ENCODE measurements around the gene ATXN10.

Gene ATXN10

DNA sequence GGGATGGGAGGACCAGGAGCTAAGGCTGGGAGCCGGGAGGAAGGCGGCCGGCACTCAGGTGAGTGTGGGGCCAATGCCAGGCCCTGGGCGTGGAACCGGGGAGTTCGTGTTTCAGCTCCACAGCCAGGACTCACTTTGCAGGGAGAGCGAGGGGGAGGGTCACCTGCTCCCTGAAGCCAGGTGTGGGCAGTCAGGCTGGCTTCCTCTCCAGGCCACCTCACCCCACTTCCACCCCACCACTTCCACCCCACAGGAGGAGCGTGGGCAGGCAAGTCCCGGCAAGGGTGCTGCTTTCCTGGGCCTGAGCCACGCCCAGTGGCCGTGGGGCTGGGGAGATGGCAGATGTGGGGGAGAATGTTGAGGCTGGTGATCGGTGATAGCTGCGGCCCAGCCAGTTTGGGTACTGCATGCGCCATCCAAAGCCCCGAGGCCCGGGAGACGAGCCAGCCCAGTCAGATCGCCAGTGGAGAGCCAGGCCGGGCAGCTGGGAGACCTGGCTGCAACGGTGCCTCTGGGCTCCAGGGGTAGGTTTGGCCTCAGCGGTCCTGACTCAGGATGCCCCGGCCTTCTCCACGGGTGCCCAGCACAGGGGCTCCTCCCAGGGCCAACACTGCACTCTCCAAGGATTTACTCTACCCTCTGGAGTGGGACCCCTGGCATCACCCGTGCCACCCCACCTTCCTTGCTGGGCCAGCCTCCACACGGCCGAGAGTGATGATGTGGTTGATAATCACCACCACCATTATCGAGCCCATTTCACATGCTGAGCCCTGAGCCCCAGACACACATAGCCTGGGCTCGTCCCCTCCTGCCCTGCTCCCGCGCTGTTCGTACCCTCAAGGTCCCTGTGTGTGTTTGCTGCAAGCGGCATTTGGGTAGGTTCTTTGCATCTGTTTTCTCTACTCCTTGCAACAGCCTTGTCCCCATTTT lies 211.5 kb downstream of the ATXN10 start:
- no peak for DNase-seq

DNA sequence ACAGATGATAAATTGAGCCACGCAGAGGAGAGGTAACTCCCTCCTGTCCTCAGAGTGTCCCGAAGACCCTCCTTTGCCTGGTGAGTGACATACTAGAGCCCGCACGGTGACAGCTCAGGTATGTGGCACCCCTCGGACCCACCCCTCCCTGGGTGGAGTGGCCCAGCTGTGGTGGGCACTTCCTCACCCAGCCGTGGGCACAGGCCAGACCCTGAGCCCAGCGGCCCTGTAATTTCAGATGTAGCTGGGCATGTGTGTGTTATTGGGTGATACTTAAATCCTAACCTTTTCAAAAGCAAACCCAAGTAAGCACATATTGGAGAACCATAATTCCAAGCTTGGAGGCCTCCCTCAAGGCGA lies 212.2 kb downstream of the ATXN10 start:
- no peak for DNase-seq

DNA sequence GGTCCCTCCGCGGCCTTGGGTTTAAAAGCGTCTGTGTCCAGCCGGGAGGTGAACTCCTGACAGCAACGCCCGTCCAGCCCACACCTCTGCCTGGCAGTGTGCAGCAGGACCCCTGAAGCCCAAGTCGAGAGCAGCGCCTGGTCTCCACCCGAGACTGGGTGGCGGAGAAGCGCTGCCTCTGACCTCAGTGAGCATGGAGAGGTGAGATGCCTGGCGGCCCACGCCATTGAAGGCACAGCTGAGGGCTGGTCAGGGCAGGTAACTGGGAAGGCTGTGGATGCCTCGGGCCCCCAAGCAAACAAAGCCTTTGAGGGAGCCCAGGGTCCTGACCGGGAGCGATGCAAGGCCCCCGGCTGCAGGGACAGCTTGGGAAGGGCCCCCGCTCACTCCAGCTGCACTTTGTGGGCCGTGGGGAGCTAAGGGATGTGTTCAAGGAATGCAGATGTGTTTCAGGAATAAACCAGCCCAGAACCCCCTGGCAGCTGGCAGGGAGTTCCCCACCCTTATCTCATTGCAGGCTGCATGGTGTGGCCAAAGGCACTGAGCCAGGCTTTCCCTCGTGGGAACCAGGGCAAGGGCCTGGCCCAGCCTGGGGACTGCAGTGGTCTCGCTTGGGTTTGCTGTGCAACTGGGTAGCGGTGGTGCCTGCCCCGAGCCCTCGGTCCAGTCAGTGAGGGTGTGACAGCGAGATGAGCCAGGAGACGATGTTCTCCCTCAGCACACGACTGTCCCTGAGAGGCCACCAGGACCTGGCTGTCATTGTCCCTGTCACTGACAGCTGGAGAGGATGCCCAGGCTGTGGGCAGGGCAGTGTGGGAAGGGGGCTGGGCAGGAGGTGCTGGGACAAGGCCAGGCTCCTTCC lies 212.8 kb downstream of the ATXN10 start:
- no peak for DNase-seq

DNA sequence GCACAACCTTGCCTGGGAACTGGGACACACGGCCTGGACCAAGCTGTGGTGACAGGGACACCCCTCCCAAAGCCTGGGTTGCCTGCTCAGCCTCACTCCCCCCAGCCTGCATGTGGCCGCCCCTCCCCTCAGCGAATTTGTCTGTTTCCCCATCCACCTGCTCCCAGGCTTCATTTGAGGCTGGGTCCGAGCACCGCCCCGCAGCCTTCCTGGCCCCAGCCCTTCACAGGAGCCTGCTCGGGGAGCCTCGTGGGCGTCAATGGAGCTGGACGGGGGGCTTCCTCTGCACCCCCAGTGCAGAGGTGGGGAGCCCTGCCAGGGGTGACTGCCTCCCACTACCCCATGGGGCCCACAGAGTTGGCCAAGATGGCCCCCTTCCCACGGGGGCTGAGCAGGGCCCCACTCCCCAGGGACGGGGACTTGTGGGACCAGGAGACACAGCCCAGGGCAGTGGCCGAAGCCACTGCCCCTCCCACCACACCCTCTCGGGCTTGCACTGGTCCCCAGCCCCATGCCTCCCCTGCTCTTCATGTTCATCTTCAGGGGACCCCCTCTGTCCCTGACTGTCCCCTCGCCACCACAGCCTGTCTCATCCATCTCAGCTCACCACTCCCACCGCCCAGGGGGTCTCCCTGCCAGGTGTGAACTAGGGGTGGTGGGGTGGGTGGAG lies 213.7 kb downstream of the ATXN10 start:
- DNase-seq: no peak

DNA sequence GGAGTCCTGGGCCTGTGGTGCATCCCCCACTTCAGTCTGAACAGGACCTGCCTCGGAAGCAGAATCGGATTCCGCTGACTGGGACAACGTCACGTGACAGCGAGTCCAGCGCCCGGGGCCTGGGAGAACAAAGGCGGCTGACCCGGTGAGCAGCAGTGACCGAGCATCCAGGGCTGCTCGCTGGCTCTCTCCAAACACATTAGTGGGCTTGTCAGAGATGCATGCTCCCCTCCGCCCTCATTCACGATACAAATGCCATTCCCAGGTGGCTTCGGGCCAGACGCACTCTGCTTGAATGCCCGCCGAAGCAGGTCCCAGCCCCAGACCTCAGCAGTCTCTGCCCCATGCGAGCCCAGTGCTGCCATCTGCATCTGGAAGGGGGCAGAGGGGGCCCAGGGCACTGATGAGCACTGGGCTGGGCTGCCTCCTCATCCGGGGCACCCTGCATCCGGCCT lies 214.3 kb downstream of the ATXN10 start:
- no peak for DNase-seq

DNA sequence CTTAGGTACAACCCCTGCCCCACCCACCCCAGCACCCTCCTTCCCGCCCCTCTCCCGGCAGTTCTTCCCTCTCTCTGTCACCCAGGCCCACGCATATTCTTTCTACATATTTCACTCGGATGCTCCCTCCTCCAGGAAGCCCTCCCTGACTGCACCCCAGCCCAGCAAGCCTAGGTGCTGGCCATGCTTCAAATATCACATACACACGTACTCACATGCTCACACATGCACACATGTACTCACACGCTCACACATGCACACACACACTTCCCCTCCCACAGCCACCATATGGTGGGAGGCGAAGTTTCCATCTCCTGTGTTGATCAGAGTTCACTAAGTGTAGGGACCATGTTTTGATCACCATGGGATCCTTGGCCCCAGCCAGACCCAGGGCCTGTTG lies 214.9 kb downstream of the ATXN10 start:
- DNase-seq: no peak

DNA sequence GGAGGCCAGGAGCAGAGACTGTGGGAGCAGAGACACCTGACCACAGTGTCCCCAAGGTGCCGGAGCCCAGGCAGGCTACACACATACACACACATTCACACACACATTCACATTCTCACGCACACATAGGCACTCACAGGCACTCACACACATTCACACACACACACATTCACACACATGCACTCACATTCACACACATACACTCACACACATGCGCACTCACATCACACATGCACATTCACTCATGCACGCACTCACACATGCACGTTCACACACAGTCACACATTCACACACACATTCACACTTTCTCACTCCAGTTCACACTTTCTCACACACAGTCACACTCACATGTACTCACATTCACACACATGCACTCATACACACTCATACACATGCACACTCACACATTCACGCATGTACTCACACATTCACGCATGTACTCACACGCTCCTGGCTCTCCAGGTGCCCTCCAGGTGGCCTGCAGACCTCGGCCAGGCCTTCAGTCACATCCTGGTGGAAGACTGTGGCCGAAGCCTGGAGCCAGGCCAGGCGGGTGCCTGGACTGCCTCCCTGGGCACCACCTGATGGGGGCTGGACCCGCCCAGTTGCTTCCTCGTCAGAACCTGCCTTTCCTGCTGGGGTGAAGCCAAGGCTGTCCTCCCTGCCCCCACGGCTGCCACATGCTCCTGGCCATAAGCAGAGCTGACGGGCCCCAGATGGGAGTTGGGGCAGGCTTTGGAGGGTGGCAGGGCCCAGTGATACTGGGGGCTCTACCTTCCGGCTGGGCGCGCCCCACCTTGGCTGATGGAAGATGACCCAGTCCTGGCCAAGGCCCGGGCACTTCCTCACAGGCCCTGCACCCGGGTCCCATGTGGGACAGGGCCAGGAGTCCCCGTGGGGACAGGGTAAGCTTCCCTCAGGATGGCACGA lies 215.8 kb downstream of the ATXN10 start:
- DNase-seq: no peak

DNA sequence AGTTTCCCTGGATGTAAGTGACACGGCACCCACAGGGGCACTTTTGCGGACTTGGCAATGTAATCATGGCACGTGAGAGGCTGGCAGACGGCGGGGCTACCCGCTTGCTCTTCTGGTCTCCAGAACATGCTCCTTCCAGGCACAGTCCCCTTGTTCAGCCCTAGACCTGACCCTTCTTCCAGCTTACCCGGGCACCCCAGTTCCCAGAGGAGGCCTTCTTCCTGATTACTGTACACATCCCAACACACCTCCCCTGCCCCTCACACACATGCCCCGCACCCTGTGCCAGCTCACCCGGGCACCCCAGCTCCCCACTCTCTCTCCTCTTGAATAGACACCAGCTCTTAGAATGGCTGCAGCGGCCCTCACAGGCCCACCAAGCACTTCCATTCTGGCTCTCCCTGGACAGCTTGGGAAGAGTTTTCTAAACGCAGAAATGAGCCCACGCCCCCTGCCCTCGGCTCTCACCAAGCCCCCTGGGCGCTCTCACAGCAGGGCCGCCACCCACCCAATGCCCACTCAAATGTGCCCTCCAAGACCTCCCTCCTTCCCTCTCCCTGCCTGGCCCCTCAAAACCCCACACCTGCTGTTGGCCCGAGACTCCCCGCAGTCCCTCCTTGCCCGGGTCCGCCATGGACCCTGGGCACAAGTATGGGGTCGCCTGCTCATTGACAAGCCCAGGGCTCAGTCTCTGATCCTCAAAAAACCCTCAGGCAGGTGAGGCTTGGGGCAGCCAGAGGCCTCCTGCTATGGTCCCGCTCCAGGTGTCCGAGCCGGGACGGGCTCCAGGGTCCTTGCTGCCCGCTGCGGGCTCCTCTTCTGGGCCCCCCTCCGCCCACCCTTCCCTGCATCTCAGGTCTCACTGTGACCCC lies 216.8 kb downstream of the ATXN10 start:
- DNase-seq: no peak

DNA sequence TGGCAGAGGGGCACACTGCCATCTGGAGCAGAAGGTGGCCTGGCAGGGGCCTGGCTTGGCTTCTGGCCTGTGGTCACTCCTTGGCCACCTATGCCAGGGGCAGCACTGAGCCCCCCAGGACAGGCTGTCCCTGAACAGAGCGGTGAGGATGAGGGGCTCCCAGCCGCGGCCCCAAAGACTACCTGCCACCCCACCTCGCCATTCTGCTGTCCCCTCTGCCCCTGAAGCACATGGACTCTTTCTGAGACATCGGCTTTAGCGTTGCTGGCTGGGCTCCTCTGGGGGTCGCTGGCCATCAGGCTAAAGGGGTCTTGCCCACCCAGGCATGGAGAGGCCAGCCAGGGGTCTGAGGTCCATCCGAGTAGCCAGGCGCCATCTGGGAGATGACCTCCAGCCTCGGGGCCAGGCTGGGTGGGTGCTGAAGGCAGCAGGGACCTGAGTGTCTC lies 217.5 kb downstream of the ATXN10 start:
- no peak for DNase-seq

DNA sequence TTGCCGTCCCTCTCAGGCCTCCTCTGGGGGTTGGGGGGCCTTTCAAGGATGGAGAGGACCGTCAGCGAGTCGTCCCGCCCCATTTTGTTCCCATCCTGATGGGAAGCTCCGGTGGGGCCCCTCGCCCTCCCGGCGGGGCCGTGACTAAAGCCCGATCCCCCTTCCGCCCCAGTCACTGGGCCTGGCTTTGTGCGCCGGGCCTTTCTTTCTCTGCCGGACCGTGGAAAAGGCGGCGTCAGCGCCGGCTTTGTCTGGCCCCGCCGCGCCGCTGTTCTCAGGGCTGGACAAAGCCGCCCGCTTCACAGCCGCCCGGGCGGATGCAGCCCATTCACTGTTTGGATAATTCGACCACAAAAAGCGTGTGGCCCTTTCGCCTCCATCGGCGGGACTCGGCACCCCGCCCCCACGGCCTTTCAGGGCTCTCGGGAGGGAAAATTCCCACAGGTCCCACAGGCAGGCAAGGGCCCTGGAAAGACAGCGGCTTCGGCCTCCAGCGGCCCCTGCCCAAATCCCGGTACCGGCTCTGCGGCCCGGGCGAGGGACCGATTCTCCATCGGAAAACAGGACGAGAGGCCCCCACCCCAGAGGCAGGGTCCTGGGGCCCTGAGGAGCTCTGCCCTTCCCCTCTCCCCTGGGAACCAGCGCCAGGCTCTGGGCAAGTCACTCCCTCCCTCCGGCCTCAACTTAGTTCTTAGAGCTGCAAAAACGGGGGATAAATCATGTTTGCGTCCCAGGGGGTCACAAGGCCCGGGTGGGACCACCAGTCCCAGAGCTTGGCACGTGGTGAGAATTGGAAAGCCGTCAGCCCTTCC lies 218.1 kb downstream of the ATXN10 start:
- DNase-seq: no peak

DNA sequence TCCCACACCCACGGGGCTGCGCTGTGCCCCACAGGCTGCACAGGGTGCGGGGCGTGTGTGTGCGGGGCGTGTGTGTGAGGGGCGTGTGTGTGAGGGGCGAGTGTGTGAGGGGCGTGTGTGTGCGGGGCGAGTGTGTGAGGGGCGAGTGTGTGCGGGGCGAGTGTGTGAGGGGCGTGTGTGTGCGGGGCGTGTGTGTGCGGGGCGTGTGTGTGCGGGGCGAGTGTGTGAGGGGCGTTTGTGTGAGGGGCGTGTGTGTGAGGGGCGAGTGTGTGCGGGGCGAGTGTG lies 218.7 kb downstream of the ATXN10 start:
- DNase-seq: no peak

DNA sequence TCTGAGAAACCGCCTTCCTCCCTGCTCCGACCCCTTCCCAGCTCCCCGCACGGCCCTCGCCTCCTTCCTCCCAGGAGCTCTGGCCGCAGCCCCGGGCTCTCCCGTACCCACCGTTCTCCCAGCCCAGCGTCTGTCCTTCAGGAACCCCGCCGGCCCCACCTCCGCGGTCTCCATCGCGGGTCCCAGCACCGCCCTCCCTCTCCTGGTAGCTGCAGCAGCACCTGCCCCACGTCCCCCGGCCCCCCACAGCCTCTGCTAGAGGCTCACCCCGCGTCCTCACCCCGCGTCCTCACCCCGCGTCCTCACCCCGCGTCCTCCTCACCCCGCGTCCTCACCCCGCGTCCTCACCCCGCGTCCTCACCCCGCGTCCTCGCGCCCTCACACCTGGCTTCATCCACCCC lies 219.4 kb downstream of the ATXN10 start:
- DNase-seq: no peak

DNA sequence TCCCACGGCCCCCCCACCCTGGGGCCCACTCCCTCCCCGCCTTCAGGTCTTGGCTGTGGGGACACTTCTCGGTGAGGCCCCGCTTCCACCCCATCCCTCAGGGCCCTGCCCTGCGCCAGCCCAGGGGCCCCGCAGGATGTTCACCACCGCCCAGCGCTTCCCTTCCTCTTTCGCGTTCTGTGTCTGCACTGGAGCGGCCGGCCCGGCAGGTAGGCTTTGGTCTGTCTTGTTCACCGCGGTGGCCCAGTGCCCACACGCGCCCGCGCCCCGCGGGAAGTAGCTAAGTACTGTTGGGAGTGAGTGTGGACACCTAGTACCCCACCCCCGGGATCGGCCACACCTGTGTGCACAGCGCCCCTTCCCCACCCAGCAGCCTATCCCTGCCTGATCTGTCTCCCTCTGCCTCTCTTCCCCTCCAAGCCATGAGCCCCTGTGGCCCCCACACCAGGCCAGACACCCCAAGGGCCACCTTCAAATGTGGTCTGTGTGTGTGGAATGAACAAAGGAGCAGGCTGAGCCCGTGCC lies 219.9 kb downstream of the ATXN10 start:
- DNase-seq: no peak

DNA sequence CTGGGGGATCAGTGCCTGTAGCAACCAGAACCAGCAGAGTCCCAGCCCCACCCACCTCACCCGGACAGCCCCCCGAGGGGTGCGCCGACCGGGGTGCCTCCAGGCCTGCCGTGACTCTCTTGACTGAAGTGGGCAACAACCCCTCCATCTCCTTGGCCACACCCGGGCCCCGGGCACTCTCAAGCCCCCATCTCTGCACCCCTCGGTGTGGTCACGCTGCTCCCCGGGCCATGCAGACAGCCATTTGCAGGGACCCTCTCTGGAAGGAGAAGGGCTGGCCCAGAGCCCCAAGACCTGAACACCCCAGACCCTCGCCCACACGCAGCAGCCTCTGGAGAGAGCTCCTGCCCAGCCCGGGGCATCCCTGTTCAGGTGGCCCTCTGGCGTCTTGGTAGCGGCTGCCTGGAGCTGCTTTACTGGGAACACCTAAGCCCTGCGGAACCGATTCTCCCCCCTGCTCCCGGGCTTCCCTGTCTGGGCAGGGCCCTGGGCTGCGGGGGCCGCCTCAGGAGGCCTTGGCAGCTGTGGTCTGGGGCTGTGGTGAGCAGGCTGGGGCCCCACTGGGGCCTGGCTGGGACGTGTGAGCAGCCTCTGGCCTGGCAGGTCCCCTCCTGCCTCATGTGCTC lies 220.5 kb downstream of the ATXN10 start:
- no peak for DNase-seq

DNA sequence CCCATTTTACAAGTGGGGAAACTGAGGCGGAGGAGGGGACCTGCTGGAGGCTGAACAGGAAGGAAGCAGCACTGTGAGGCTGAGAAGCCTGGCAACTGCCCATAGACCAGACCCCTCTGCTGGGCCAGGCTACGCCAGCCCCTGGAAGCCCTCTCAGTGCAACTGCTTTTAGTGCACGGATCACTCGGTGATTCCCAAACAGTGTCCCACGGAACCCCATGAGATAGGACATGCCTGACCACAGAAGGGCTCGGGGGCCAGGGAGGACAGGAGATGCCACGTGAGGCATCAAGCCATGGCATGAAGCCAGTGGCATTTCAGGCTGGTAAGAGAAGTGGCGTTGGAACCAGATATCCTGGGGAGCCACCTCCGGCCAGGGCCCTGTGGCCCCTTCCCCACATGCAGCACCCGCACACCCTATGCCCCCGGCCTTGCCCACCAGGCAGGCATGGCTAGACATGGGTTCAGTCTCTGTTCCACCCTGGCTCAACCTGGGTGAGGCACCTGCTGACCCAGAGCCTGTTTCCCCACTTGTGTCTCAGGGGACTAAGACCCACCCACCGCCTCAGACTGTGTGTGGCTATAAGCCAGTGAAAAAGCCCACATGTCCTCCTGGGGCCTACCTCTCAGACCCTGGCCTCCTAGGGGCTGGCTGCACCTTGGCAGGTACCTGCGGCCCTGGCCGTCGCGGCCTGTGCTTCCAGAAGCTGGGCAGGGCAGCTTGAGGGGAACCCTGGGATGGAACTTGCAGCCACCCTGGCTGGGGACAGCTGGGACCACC lies 221.2 kb downstream of the ATXN10 start:
- no peak for DNase-seq

DNA sequence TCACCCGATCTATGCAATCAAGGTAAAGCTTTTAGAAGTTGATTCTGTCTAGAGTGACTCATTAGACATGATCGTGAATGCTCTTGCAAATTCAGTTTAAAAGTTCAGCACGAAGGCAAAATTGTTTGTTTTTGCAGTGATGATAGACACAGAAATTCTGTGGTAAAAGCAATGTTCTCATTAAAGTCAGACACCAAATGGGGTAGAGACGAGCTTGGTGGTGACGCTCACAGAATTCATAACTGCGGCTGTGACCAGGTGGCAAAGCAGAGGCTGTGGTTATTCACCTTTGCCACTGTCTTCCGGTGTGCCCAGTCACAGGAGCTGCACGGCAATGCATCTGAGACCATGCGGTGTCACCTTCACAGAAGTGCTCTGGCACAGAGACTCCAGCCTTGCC lies 221.9 kb downstream of the ATXN10 start:
- no peak for DNase-seq
